SU-DHL-6 (cell line): ENCODE results near the gene KISS1.

Experiments used
- H2AFZ ChIP-seq: fragments of 200-600 bp; sonication (generic); 2 replicates; pipeline ENCODE4 v1.6.1; 2014; ENCODE audit warnings: low read depth, mild to moderate bottlenecking, moderate library complexity, mixed read lengths, antibody characterized with exemption, low read length; ENCODE audit not compliant: severe bottlenecking
- H3F3A ChIP-seq: fragments of 200-600 bp; shearing (Covaris generic); 2 replicates; pipeline ENCODE4 v1.6.0; 2016; ENCODE audit warnings: antibody characterized with exemption, mild to moderate bottlenecking; ENCODE audit not compliant: insufficient read depth
- H3K27ac ChIP-seq: fragments of 200-600 bp; sonication (generic); 2 replicates; pipeline ENCODE4 v1.5.1; 2016; ENCODE audit warnings: low read depth, mild to moderate bottlenecking, low read length, moderate library complexity, mixed read lengths
- H3K27me3 ChIP-seq: fragments of 200-600 bp; sonication (generic), shearing (Covaris generic); 2 replicates; pipeline ENCODE4 v1.6.0; 2014; ENCODE audit warnings: mild to moderate bottlenecking, low read length
- H3K36me3 ChIP-seq: fragments of 200-600 bp; sonication (generic); 2 replicates; pipeline ENCODE4 v1.6.1; 2014; ENCODE audit warnings: mild to moderate bottlenecking, low read length, mixed read lengths
- H3K4me2 ChIP-seq: fragments of 300-600, 200-600 bp; shearing (Covaris generic), sonication (generic); 2 replicates; pipeline ENCODE4 v1.6.0; 2014; ENCODE audit warnings: low read length, low read depth, mild to moderate bottlenecking; ENCODE audit not compliant: poor library complexity, severe bottlenecking
- H3K4me3 ChIP-seq: fragments of 200-600 bp; sonication (generic); 2 replicates; pipeline ENCODE4 v1.5.1; 2014; ENCODE audit warnings: antibody characterized with exemption, low read length, mild to moderate bottlenecking, mixed read lengths; ENCODE audit not compliant: insufficient read depth, poor library complexity, severe bottlenecking
- H3K79me2 ChIP-seq: fragments of 200-600 bp; sonication (generic); 2 replicates; pipeline ENCODE4 v1.6.1; 2014; ENCODE audit warnings: mild to moderate bottlenecking, low read length, moderate library complexity; ENCODE audit not compliant: insufficient read depth
- H3K9ac ChIP-seq: fragments of 200-600 bp; sonication (generic); 2 replicates; pipeline ENCODE4 v1.7.0; 2014; ENCODE audit warnings: mild to moderate bottlenecking, low read length
- H3K9me2 ChIP-seq: fragments of 200-600 bp; sonication (generic); replicated peaks from 2 replicates; pipeline ENCODE4 v1.6.1; 2014; ENCODE audit warnings: low read length; ENCODE audit not compliant: insufficient read depth
- H3K9me3 ChIP-seq: fragments of 200-600 bp; sonication (generic); 2 replicates; pipeline ENCODE4 v1.6.1; 2014; ENCODE audit warnings: low read length, mixed read lengths; ENCODE audit not compliant: insufficient read depth
- H4K20me1 ChIP-seq: fragments of 200-600 bp; sonication (generic); 2 replicates; pipeline ENCODE4 v1.6.1; 2014; ENCODE audit warnings: low read depth, mild to moderate bottlenecking, antibody characterized with exemption, low read length, moderate library complexity, mixed read lengths
- CTCF ChIP-seq: fragments of 200-600 bp; sonication (generic); IDR thresholded peaks from one replicate; pipeline ENCODE4 v1.5.1; 2017; ENCODE audit warnings: antibody characterized with exemption, mild to moderate bottlenecking, low read length, moderate library complexity; ENCODE audit not compliant: insufficient read depth, poor library complexity, severe bottlenecking
- EZH2phosphoT487 ChIP-seq: fragments of 200-600 bp; sonication (generic), shearing (Covaris generic); conservative IDR thresholded peaks from 2 replicates; pipeline ENCODE4 v1.6.1; 2018; ENCODE audit warnings: mild to moderate bottlenecking, antibody characterized with exemption, low read length, moderate library complexity, mixed read lengths

The KISS1 gene

GRCh38 chr1:204227996-204228785 lies 31.9 kb upstream of the KISS1 start:
- no peaks in the 10 kb centered on the region for H3K36me3 ChIP-seq
- no peaks in the 10 kb centered on the region for H3K9me3 ChIP-seq
- no peaks in the 10 kb centered on the region for H3K9me2 ChIP-seq
- H4K20me1 ChIP-seq: no peaks in the 10 kb centered on the region
- no peaks in the 10 kb centered on the region for H3F3A ChIP-seq
- H3K4me2 ChIP-seq: no peak overlapping the region
- no peak overlapping the region for H3K9ac ChIP-seq
- TF ChIP-seq CTCF: no peak
- TF ChIP-seq EZH2phosphoT487: no peak
- H3K79me2 ChIP-seq: no peaks in the 10 kb centered on the region
- no peak overlapping the region for H3K4me3 ChIP-seq
- no peak overlapping the region for H2AFZ ChIP-seq
- H3K27me3 ChIP-seq: no peaks in the 10 kb centered on the region
- H3K27ac ChIP-seq: no peak overlapping the region

- Histone ChIP-seq H3K9me3 (no peaks in the 10 kb centered on the region), H3K4me2 (no peak overlapping the region), H3F3A (no peaks in the 10 kb centered on the region), H3K9me2 (no peaks in the 10 kb centered on the region), H3K27ac (no peak overlapping the region), H3K9ac (no peak overlapping the region), H2AFZ (no peak overlapping the region), H3K4me3 (no peak overlapping the region), H3K36me3 (no peaks in the 10 kb centered on the region), H3K27me3 (no peaks in the 10 kb centered on the region), H3K79me2 (no peaks in the 10 kb centered on the region), H4K20me1 (no peaks in the 10 kb centered on the region)
- no peak for TF ChIP-seq EZH2phosphoT487
- no peak for TF ChIP-seq CTCF
Measured at GRCh38 chr1:204227351-204227750, 31.1 kb upstream of the KISS1 start.

DNA sequence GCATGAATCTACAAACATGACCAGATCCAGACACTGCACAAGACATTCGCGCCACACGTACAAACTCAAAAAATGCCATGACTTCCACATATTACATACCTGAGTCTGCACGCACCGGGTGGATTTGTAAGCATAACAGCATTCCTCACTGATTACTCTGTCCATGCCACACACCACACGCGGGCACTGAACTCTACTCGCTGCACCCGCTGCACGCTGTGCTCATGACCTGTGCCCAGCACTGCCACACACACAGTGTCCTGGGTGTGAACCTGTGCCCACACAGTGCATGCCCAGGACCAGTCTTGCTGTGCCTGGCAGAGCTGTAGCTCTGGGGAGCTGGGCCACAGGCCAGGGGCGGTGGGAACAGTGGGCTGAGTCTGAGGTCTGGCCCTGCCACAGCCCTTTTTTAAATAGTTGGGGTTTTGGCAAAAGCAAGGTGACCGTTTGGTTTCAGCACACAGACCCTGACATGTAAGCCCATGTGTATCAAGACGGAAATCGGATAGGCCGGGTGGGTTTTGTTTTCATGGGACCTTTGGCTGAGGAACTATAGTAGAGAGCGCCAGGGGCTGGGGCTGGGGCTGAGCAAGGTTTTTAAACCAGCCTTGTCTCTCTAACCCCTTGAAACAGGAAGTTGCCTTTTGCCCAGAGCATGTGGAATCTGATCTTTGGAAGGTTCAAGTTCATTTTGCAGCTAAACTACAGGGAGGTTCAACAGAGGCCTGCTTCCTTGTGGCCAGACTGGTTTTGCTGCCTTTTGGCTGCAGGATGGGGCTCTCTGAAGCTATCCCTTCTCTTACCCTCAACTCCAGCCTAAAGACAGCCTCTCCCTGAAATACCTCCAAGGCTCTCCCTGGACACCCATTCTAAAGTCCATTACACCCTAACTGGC lies 29.8 kb upstream of the KISS1 start:
- Histone ChIP-seq H3K9ac (no peak overlapping the region), H2AFZ (no peak overlapping the region), H3K27me3 (no peaks in the 10 kb centered on the region), H3K27ac (no peak overlapping the region), H3K9me2 (no peaks in the 10 kb centered on the region), H3K4me3 (no peak overlapping the region), H3K79me2 (no peaks in the 10 kb centered on the region), H3K36me3 (no peaks in the 10 kb centered on the region), H3K9me3 (no peaks in the 10 kb centered on the region), H4K20me1 (no peaks in the 10 kb centered on the region), H3F3A (no peaks in the 10 kb centered on the region), H3K4me2 (no peak overlapping the region)
- TF ChIP-seq CTCF (no peak), EZH2phosphoT487 (no peak)
